GM12891 (cell line): ENCODE measurements around the gene AIF1L.

Source experiments
- DNase-seq: peaks from one replicate; pipeline ENCODE4 v3.0.0; 2011; ENCODE audit warnings: low spot score; ENCODE audit not compliant: insufficient read length
- FAIRE-seq: peaks from 2 replicates; lab custom pipeline; 2011; peaks lifted over from hg19 to GRCh38; lab: Jason Lieb, UNC
- PAX5 ChIP-seq: IDR thresholded peaks from 2 replicates; pipeline ENCODE4 v1.6.1; 2011; ENCODE audit warnings: low read length, moderate library complexity, mild to moderate bottlenecking; ENCODE audit not compliant: insufficient read depth, severe bottlenecking
- POLR2A ChIP-seq: IDR thresholded peaks from 2 replicates; pipeline ENCODE4 v1.6.1; 2011; ENCODE audit warnings: low read depth, low read length, control low read depth
- POLR2AphosphoS5 ChIP-seq: IDR thresholded peaks from 2 replicates; pipeline ENCODE4 v1.6.1; 2011; ENCODE audit warnings: low read depth, low read length, control low read depth
- POU2F2 ChIP-seq: IDR thresholded peaks from 2 replicates; pipeline ENCODE4 v1.6.1; 2011; ENCODE audit warnings: low read depth, mild to moderate bottlenecking, control low read depth, low read length, moderate library complexity
- SPI1 ChIP-seq: IDR thresholded peaks from 2 replicates; pipeline ENCODE4 v1.6.1; 2011; ENCODE audit warnings: low read depth, low read length, control low read depth
- TAF1 ChIP-seq: IDR thresholded peaks from 2 replicates; pipeline ENCODE4 v1.6.1; 2011; ENCODE audit warnings: low read depth, low read length, control low read depth

Gene AIF1L

DNA sequence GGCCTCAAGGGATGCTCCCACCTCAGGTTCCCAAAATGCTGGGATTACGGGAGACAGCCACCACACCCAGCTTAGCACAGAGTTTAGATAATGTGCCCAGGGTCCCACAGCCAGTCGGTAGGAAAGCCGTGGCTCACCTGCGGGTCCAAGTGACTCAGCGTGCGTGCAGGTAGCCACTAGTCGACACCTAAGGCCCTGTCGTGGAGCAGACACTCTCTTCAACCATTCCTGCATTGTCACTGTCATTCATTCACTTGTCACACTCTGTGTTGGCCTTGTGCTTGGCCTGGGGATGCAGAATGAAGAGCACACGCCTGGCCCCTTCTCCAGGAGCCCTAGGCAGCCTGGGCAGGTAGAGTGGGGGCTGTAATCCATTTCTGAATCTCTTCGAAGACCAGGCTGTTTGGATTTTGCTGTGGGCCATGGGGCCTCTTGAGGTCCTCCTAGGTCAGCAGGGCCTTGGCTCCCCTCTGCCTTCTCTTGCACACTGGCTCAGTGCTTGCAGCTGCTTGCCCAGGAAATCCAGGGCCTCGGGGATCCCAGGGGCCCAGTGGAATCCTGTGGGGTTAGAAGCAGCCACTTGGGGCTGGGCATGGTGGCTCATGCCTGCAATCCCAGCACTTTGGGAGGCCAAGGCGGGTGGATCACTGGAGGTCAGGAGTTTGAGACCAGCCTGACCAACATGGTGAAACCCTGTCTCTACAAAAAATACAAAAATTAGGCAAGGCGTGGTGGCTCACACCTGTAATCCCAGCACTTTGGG is 6.1 kb upstream of the AIF1L start:
- DNase-seq (no peak), FAIRE-seq (no peak)
- no peak for TF ChIP-seq POLR2A

DNA sequence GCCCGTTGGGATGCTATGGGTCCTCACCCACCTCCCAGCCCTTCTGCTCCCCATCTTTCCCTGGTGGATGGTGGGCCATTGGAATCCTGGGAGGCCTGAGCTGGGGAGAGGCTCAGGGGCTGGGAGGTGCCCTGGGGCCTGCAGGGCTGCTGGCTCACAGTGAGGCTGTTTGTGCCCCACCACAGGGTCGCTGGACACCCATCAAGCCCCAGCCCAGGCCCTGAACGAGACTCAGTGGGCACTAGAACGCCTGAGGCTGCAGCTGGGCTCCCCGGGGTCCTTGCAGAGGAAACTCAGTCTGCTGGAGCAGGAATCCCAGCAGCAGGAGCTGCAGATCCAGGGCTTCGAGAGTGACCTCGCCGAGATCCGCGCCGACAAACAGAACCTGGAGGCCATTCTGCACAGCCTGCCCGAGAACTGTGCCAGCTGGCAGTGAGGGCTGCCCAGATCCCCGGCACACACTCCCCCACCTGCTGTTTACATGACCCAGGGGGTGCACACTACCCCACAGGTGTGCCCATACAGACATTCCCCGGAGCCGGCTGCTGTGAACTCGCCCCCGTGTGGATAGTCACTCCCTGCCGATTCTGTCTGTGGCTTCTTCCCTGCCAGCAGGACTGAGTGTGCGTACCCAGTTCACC is 4.9 kb upstream of the AIF1L start:
- TF ChIP-seq POU2F2 (no peak), SPI1 (no peak), TAF1 (no peak), POLR2A (no peak), POLR2AphosphoS5 (no peak), PAX5 (no peak)
- no peak for FAIRE-seq
- DNase-seq, result no peak

DNA sequence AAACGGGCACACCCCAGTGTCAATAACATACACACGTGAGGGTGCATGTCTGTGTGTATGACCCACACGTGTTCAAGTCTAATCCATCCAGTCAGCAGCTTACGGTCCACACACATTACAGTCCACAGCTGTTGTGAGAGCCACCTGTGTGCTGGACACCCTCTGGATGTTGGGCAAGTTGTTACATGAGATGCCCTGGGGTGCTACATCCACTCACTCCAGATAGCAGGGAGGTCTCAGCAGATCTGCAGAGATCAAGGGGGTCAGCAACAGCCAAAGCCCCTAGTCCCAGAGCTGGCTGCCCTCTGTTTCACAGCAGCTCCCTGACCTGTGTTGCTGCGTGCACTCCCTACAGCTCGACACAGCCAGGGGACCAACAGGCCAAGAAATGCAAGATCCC is 4.3 kb upstream of the AIF1L start:
- FAIRE-seq (no peak), DNase-seq (no peak)
- TF ChIP-seq POU2F2 (no peak), TAF1 (no peak), POLR2A (no peak), SPI1 (no peak), POLR2AphosphoS5 (no peak), PAX5 (no peak)

DNA sequence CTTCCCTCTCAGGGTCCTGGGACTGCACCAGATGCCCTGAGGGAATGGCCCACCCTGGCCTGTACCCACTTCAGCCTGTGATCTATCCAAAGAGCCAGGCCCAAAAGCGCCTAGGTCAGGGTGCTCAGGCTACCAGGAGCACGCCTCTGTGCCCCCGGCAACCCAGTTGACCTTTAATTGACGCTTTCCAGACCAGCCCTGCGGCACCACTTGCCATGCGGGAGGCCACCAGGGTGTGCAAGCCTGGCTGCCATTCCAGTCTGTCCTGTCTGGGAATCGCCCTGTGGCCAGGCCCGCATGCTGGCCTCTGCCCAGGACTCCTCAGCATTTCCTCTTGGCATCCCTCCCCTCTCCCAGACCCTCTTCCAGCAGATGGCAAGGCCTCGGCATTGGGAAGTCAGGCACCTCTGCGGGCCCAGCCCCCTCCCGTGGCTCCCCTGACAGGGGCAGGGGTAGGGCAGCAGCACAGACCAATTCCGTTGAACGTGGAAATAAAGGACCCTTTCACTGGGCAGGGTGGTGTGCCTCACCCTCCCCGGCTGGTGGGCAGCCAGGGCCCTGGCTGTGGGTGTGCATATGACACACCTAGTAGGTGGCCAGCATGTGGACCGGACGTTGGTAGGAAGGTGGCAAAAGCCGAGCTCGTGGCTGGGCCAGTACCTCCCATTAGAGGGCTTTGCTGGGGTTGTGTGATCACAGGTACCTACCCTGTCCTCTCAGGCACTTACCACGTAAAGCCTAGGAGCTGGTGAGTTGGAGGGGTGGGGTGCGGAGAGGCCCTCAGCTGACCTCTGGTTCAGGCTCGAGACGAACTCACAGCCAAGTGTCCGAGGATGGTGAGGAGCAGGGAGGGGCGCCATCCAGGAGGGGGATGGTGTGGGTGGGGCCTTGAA is 3.5 kb upstream of the AIF1L start:
- DNase-seq, result no peak
- TF ChIP-seq POLR2AphosphoS5, result no peak
- TF ChIP-seq SPI1, result no peak
- TF ChIP-seq PAX5, result no peak
- TF ChIP-seq POU2F2, result no peak
- FAIRE-seq, result no peak

DNA sequence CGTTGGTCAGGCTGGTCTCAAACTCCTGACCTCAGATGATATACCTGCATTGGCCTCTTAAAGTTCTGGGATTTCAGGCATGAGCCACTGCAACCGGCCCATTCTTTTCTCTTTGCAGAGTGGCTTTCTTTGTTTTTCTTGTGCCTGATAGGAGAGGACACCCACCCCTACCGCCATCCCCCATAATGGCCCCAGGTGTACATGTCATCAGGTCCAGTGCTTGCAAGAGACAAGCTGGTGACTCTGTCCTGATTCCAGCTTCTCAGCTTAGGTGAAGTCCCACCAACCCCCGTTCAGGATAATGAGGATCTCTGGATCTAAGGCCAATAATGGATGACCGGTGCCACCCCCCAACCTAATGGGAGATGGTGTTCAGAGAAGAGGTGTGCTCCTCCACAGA is 2.3 kb upstream of the AIF1L start:
- FAIRE-seq (no peak), DNase-seq (no peak)
- TF ChIP-seq POLR2AphosphoS5 (no peak), PAX5 (no peak), TAF1 (no peak), POLR2A (no peak), POU2F2 (no peak), SPI1 (no peak)

DNA sequence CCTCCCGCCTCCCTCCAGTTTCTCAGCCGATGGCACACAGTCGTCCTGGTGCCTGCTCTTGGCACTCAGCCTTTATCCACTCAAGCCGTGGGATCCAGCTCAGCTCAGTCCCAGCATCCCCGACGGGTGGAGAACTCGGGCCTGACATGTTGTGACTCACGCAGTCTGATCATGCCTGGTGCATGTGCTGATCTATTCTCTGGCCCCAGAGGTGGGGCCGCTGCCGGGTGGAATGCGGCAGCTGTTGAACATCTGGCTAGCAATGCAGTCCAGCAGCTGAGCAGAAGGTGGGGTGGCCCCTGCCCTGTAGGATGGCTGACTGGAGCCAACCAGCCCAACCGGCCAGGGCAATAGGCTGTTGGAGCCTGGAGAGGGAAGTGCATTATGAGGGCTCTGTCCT is 1.7 kb upstream of the AIF1L start:
- FAIRE-seq, result no peak
- TF ChIP-seq POU2F2 (no peak), TAF1 (no peak), SPI1 (no peak), POLR2AphosphoS5 (no peak), PAX5 (no peak), POLR2A (no peak)
- DNase-seq, result no peak

DNA sequence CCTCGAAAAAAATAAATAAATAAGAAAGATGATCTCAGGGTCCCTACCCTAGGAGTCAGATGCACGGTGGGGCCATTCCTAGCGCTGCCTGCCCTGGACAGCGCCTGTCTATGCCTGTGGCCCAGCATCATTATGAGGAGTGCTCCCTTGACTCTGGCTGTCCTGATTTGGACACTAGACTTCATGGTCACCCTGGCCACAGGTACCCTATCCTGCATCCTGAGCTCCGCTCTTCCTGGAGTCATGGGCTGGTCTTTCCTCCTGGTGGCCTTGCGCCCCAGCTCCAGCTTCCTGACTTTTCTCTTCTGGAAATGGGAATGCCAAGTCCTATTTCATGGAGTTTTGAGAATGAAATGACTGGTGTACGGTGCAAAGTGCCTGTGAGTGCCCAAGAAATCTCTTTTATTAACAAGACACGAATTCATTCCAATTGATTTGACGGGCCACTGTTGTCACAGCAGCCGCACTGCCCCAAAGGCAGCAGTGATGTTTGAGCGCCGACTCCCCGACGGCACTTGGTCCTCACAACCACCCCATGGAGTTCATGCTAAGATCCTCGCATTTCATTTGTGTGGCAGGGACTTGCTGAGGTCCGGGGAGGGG is 564 bp upstream of the AIF1L start:
- no peak for DNase-seq
- TF ChIP-seq TAF1 (no peak), POU2F2 (no peak), SPI1 (no peak), POLR2A (no peak), PAX5 (no peak), POLR2AphosphoS5 (no peak)
- no peak for FAIRE-seq

DNA sequence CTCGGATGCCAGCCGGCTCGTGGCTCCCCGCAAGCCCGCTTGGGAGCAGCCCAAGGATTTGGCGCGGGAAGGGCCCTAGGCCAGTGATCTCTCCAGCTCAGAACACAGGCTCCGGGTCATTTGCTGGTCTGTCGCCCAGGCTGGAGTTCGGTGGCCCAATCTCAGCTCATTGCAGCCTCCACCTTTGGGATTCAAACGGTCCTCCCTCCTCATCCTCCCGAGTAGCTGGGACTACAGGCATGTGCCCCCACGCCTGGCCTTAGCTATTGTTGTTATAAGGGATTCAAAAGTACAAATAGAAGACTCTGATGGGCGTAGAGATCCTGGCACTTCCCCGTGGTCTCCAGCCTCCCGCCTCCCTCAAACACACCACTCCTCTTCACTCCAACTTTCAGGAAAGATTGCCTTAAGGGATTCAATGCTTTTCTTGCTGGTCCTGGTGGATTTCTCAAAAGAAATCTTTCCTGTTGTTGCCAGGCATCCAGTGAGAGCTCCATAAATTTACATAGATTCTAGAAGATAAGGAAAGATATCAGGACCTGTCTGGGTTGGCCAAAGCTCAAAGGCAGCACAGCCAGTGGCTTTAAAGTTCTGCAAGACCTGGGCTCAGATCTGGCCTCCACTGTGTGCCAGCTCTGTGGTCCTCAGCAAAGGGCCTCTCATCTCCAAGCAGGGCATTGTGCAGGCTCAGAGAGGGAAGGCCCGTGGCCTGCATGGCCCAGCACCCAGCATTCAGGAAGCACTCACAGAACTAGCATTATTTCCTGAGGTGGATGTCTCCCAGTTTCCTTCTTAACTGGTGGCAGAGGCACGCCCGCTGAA is 1.0 kb downstream of the AIF1L start:
- FAIRE-seq, result no peak
- no peak for TF ChIP-seq POU2F2
- TF ChIP-seq POLR2A, result no peak
- TF ChIP-seq TAF1, result no peak
- no peak for TF ChIP-seq PAX5
- no peak for TF ChIP-seq SPI1
- TF ChIP-seq POLR2AphosphoS5, result no peak
- DNase-seq, result no peak

DNA sequence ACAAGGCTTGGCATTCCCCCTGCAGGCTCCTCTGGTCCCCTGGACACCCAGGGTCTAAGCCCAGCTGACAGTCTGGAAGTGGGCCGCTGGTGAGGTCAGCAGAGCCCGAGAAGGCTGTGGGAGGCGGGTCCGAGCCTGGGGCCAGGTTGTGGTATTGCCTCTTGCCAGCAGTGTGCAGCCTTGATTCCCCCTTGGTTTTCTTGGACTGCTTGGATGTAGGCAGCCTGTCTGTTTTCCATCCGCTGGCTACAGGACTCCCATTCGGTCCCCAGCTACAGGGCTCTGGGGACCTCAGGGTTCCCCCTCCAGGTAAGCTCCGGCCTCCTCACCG is 1.6 kb downstream of the AIF1L start:
- FAIRE-seq (no peak), DNase-seq (no peak)
- no peak for TF ChIP-seq PAX5
- TF ChIP-seq POU2F2, result no peak
- TF ChIP-seq POLR2A, result no peak
- TF ChIP-seq TAF1, result no peak
- TF ChIP-seq POLR2AphosphoS5, result no peak
- TF ChIP-seq SPI1, result no peak
